H1 (cell line): Measurements from ENCODE around the gene ALPI. TPM values are rescaled to one million over a fixed set of nuclear protein-coding genes. Genes with fewer than 3 reads are reported as not detected.

Source experiments
- CHD7 ChIP-seq: fragments of 300-600 bp; sonication (generic); IDR thresholded peaks from 2 replicates; pipeline ENCODE4 v1.7.1; 2012; ENCODE audit warnings: low read length, moderate library complexity, mild to moderate bottlenecking, inconsistent platforms; ENCODE audit not compliant: insufficient replicate concordance
- JUN ChIP-seq: IDR thresholded peaks from 2 replicates; pipeline ENCODE4 v1.6.1; 2011; ENCODE audit warnings: low read depth, mild to moderate bottlenecking, improper control_type of control experiment, low read length
- JUND ChIP-seq: IDR thresholded peaks from 2 replicates; pipeline ENCODE4 v1.6.1; 2011; ENCODE audit warnings: mild to moderate bottlenecking, improper control_type of control experiment, low read length
- MAX ChIP-seq: IDR thresholded peaks from 2 replicates; pipeline ENCODE4 v1.6.1; 2012; ENCODE audit warnings: inconsistent platforms
- SIX5 ChIP-seq: IDR thresholded peaks from 2 replicates; pipeline ENCODE4 v1.6.1; 2011; ENCODE audit warnings: mild to moderate bottlenecking, low read depth, low read length
- ZNF274 ChIP-seq: IDR thresholded peaks from 2 replicates; pipeline ENCODE4 v1.7.0; 2012; ENCODE audit warnings: low read length, borderline replicate concordance; ENCODE audit errors: extremely low read depth
- polyA plus RNA-seq, 7 experiments: library from polyadenylated mRNA; depleted of rRNA in 3 of 7; stranded (reverse) in 5 of 7; unstranded in 2 of 7; fragments of >200 nt in 5 of 7; fragments of 200-250 nt in 2 of 7; gene quantifications; 1 replicate in 5 of 7; 2 replicates in 1 of 7; 4 replicates in 1 of 7; pipeline versions ENCODE4 v1.2.1 to v1.2.3, GENCODE V29; 2011 to 2013; ENCODE audit warnings: missing spikeins in 2 of 7, mixed read lengths in 2 of 7
- total RNA-seq: library from RNA; stranded (reverse); fragmentation: NEBNext Ultra II Directional; extraction: Animal tissue kit (Norgen Biotek cat#: 25700); gene quantifications from 2 replicates; pipeline ENCODE4 v1.2.1, GENCODE V29; 2021
- TF ChIP-seq, protein P1 (sequence below), 3 experiments: IDR thresholded peaks; 1 replicate in 2 of 3; 2 replicates in 1 of 3; pipeline versions ENCODE4 v1.5.1 to v1.6.1; 2011; ENCODE audit warnings: low read length in 3 of 3, mild to moderate bottlenecking in 3 of 3, inconsistent platforms in 2 of 3, low read depth in 1 of 3, moderate library complexity in 1 of 3; ENCODE audit not compliant: insufficient read depth in 1 of 3; ENCODE audit errors: control extremely low read depth in 1 of 3

Gene ALPI
- total and polyA plus RNA-seq, 2 of the 8 experiments (the other 6 are each of a cell fraction or from before 2014, with no cell fraction given): not detected

GRCh38 chr2:232436381-232437194, 19.4 kb upstream of the ALPI start (continued):
- no peak for TF ChIP-seq CHD7
- no peak for TF ChIP-seq SIX5
- no peak for TF ChIP-seq ZNF274
- no peak for TF ChIP-seq MAX
- TF ChIP-seq JUN: no peak
- no peak for TF ChIP-seq JUND
- TF ChIP-seq, protein P1, sequence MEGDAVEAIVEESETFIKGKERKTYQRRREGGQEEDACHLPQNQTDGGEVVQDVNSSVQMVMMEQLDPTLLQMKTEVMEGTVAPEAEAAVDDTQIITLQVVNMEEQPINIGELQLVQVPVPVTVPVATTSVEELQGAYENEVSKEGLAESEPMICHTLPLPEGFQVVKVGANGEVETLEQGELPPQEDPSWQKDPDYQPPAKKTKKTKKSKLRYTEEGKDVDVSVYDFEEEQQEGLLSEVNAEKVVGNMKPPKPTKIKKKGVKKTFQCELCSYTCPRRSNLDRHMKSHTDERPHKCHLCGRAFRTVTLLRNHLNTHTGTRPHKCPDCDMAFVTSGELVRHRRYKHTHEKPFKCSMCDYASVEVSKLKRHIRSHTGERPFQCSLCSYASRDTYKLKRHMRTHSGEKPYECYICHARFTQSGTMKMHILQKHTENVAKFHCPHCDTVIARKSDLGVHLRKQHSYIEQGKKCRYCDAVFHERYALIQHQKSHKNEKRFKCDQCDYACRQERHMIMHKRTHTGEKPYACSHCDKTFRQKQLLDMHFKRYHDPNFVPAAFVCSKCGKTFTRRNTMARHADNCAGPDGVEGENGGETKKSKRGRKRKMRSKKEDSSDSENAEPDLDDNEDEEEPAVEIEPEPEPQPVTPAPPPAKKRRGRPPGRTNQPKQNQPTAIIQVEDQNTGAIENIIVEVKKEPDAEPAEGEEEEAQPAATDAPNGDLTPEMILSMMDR (IDR thresholded peaks at IDR 0.05; ENCODE audit: control extremely low read depth in 1 of 3, insufficient read depth in 1 of 3, low read depth in 1 of 3, low read length in 3 of 3): peak in 2 of 3 experiments; percentile 43 to 52; a peak in 3 of 4 replicates
